Hepatic stellate cell (primary cell): ENCODE results near the gene CMIP.

ENCODE experiments used
- DNase-seq: peaks from one replicate; pipeline ENCODE4 v3.0.0; 2011; ENCODE audit warnings: low spot score

CMIP gene

GRCh38 chr16:81447383-81448101 lies 2.9 kb downstream of the CMIP start:
- DNase-seq, result no peak

- no peak for DNase-seq
These were observed 3.8 kb downstream of the CMIP start for GRCh38 chr16:81448154-81449131.

- no peak for DNase-seq
These were observed 4.6 kb downstream of the CMIP start for GRCh38 chr16:81449241-81449640.

GRCh38 chr16:81449899-81450608 lies 5.4 kb downstream of the CMIP start:
- no peak for DNase-seq

GRCh38 chr16:81450783-81451491 lies 6.3 kb downstream of the CMIP start:
- no peak for DNase-seq

- DNase-seq, result no peak
These were observed 7.4 kb downstream of the CMIP start for GRCh38 chr16:81451753-81452680.

- DNase-seq, result no peak
These were observed 8.6 kb downstream of the CMIP start for GRCh38 chr16:81453091-81453728.

GRCh38 chr16:81454044-81454443 lies 9.4 kb downstream of the CMIP start:
- no peak for DNase-seq

- DNase-seq, result no peak
These were observed 10.4 kb downstream of the CMIP start for GRCh38 chr16:81455006-81455405.

GRCh38 chr16:81455720-81456494 lies 11.3 kb downstream of the CMIP start:
- DNase-seq, result no peak

- no peak for DNase-seq
These were observed 12.1 kb downstream of the CMIP start for GRCh38 chr16:81456523-81457325.

GRCh38 chr16:81457326-81458133 lies 12.9 kb downstream of the CMIP start:
- DNase-seq, result peak; percentile 77

- no peak for DNase-seq
These were observed 13.6 kb downstream of the CMIP start for GRCh38 chr16:81458149-81458669.

GRCh38 chr16:81458827-81459598 lies 14.4 kb downstream of the CMIP start:
- DNase-seq, result no peak

GRCh38 chr16:81460075-81460474 lies 15.5 kb downstream of the CMIP start:
- DNase-seq, result no peak

- DNase-seq, result no peak
These were observed 16.6 kb downstream of the CMIP start for GRCh38 chr16:81461243-81461642.

- DNase-seq, result no peak
These were observed 17.2 kb downstream of the CMIP start for GRCh38 chr16:81461766-81462165.
